ENCODE measurements around the gene ATP8A2.

ATP8A2 gene

GRCh38 chr13:25630329-25630900, 258.6 kb downstream of the ATP8A2 start:
- no peak for DNase-seq (ENCODE audit: low spot score)

GRCh38 chr13:25632166-25632888, 260.6 kb downstream of the ATP8A2 start:
- no peak for DNase-seq (ENCODE audit: low spot score)

GRCh38 chr13:25633093-25633492, 261.3 kb downstream of the ATP8A2 start:
- DNase-seq (ENCODE audit: low spot score): no peak

GRCh38 chr13:25645681-25646080, 273.9 kb downstream of the ATP8A2 start:
- DNase-seq (ENCODE audit: low spot score): no peak

- no peak for DNase-seq (ENCODE audit: low spot score)
Measured at GRCh38 chr13:25649001-25649633, 277.3 kb downstream of the ATP8A2 start.

- DNase-seq (ENCODE audit: low spot score): no peak
Measured at GRCh38 chr13:25652764-25653163, 281.0 kb downstream of the ATP8A2 start.

- DNase-seq (ENCODE audit: low spot score): no peak
Measured at GRCh38 chr13:25654322-25654721, 282.5 kb downstream of the ATP8A2 start.

- DNase-seq (ENCODE audit: low spot score): no peak
Measured at GRCh38 chr13:25657157-25657556, 285.4 kb downstream of the ATP8A2 start.

GRCh38 chr13:25659091-25659795, 287.5 kb downstream of the ATP8A2 start:
- DNase-seq (ENCODE audit: low spot score): no peak

GRCh38 chr13:25660996-25661395, 289.2 kb downstream of the ATP8A2 start:
- DNase-seq (ENCODE audit: low spot score): no peak

GRCh38 chr13:25662516-25662915, 290.7 kb downstream of the ATP8A2 start:
- DNase-seq (ENCODE audit: low spot score): no peak

GRCh38 chr13:25668345-25668744, 296.6 kb downstream of the ATP8A2 start:
- DNase-seq (ENCODE audit: low spot score): no peak

- DNase-seq (ENCODE audit: low spot score): no peak
Measured at GRCh38 chr13:25673711-25674110, 301.9 kb downstream of the ATP8A2 start.

- DNase-seq (ENCODE audit: low spot score): no peak
Measured at GRCh38 chr13:25674371-25674770, 302.6 kb downstream of the ATP8A2 start.

GRCh38 chr13:25675060-25675459, 303.3 kb downstream of the ATP8A2 start:
- no peak for DNase-seq (ENCODE audit: low spot score)

GRCh38 chr13:25677956-25678355, 306.2 kb downstream of the ATP8A2 start:
- DNase-seq (ENCODE audit: low spot score): no peak

GRCh38 chr13:25678398-25678797, 306.6 kb downstream of the ATP8A2 start:
- no peak for DNase-seq (ENCODE audit: low spot score)

- DNase-seq (ENCODE audit: low spot score): peak; percentile 13
Measured at GRCh38 chr13:25679159-25679558, 307.4 kb downstream of the ATP8A2 start.

- no peak for DNase-seq (ENCODE audit: low spot score)
Measured at GRCh38 chr13:25679936-25680335, 308.2 kb downstream of the ATP8A2 start.

GRCh38 chr13:25682276-25682675, 310.5 kb downstream of the ATP8A2 start:
- no peak for DNase-seq (ENCODE audit: low spot score)

- DNase-seq (ENCODE audit: low spot score): no peak
Measured at GRCh38 chr13:25683056-25683455, 311.3 kb downstream of the ATP8A2 start.

- no peak for DNase-seq (ENCODE audit: low spot score)
Measured at GRCh38 chr13:25683662-25684370, 312.0 kb downstream of the ATP8A2 start.
